Measurements from ENCODE around the gene ACP7. TPM values are rescaled to one million over a fixed set of nuclear protein-coding genes. Genes with fewer than 3 reads are reported as not detected.
"Not testable (repeated sequence)": the region's sequence is repeated elsewhere in the genome, so short reads cannot be mapped to it uniquely, and the experiment has no call there.

The ACP7 gene
- total and polyA plus RNA-seq, 2 of the 8 experiments (the other 6 are each of a cell fraction or from before 2014, with no cell fraction given), result 0.27 to 0.50 TPM

GRCh38 chr19:39142630-39143029, 58.5 kb downstream of the ACP7 start (continued):
- TF ChIP-seq SAP30 (IDR thresholded peaks at IDR 0.05; ENCODE audit: insufficient read depth, insufficient replicate concordance, low read length) (no peak), NRF1 (IDR thresholded peaks at IDR 0.05; ENCODE audit: low read depth, low read length) (no peak), FOSL1 (IDR thresholded peaks at IDR 0.05; ENCODE audit: insufficient read depth, low read depth, low read length) (no peak), HDAC2 (IDR thresholded peaks at IDR 0.05; ENCODE audit: borderline replicate concordance in 1 of 2, low read depth in 2 of 2, low read length in 2 of 2) (no peak), TEAD4 (IDR thresholded peaks at IDR 0.05; ENCODE audit: low read depth, low read length) (no peak), SRF (IDR thresholded peaks at IDR 0.05; ENCODE audit: low read depth, low read length) (no peak)

- WGBS, 2 experiments (ENCODE audit: extremely low coverage in 1 of 2, insufficient coverage in 1 of 2, insufficient read length in 1 of 2, insufficient replicate concordance in 2 of 2, low coverage in 1 of 2, low lambda C conversion rate in 2 of 2, missing lambda C conversion rate in 1 of 2), result 95% methylated on average over 5 of the region's 5 CpGs; no CpG with 5 or more reads in 1 of the 2 experiments
- H3K27me3 ChIP-seq (replicated peaks in 1 of 4; ENCODE audit: control insufficient read depth in 3 of 4, extremely low read depth in 1 of 4, insufficient read depth in 3 of 4, low read length in 3 of 4); H3K27ac ChIP-seq (ENCODE audit: low read depth, low read length); H2BK15ac ChIP-seq (ENCODE audit: low read length); H3K14ac ChIP-seq (ENCODE audit: insufficient read length); H4K8ac ChIP-seq (ENCODE audit: extremely low read depth, insufficient read depth, low read length); H4K91ac ChIP-seq (replicated peaks; ENCODE audit: insufficient read length, low read length); H3K4me3 ChIP-seq (ENCODE audit: extremely low read depth in 1 of 4, insufficient read depth in 2 of 4, low read depth in 3 of 4, low read length in 4 of 4); H2AK5ac ChIP-seq (ENCODE audit: low read depth, low read length); FAIRE-seq; H3K4ac ChIP-seq (replicated peaks; ENCODE audit: insufficient read length, low read depth, low read length); H3K9ac ChIP-seq (replicated peaks in 1 of 4; ENCODE audit: extremely low read depth in 1 of 4, low read depth in 3 of 4, low read length in 3 of 4); H3K56ac ChIP-seq (replicated peaks; ENCODE audit: insufficient read length, low read depth, low read length); H3K23ac ChIP-seq (ENCODE audit: insufficient read length); DNase-seq (ENCODE audit: low read depth in 1 of 2, low spot score in 2 of 2); H3K9me3 ChIP-seq (ENCODE audit: insufficient read depth in 2 of 2, low read depth in 1 of 2, low read length in 1 of 2); H3K23me2 ChIP-seq (ENCODE audit: low read depth, low read length); H2BK120ac ChIP-seq (replicated peaks; ENCODE audit: low read depth, low read length); H2AFZ ChIP-seq (ENCODE audit: low read length); H4K5ac ChIP-seq (ENCODE audit: insufficient read length, low read depth, low read length); H2BK12ac ChIP-seq (ENCODE audit: low read depth, low read length); H3K36me3 ChIP-seq (ENCODE audit: control insufficient read depth in 2 of 4, insufficient read depth in 4 of 4, low read length in 3 of 4): not testable (repeated sequence)
- ChIA-PET POLR2A (ENCODE audit: partially characterized antibody) (interaction anchor here (1.6 kb wide), 1 partner anchor 18 kb away, joined by 6 read pairs; the partner anchor contains the start of gene PAK4), CTCF (ENCODE audit: partially characterized antibody) (interaction anchor here (1.4 to 3.9 kb wide), 5 partner anchors 11 to 62 kb away, joined by 4 to 22 read pairs (median 4); no protein-coding TSS in a partner anchor)
- Histone ChIP-seq H3K4me1 (replicated peaks in 1 of 4; ENCODE audit: control insufficient read depth in 3 of 4, insufficient read depth in 4 of 4, low read length in 3 of 4) (peaks cover 31 to 59% (median 40%) of the 10 kb centered on the region in 4 experiments), H2BK5ac (ENCODE audit: low read depth, low read length) (peak overlapping the region; percentile 18; the same call in 1 of the 2 replicates), H4K20me1 (replicated peaks in 1 of 2; ENCODE audit: control insufficient read depth in 1 of 2, insufficient read depth in 2 of 2, low read length in 2 of 2) (peaks cover 5 to 24% of the 10 kb centered on the region in 2 experiments), H3K4me2 (ENCODE audit: insufficient read depth in 1 of 2, low read depth in 2 of 2, low read length in 2 of 2) (peak overlapping the region in 1 of 2 experiments; percentile 56; a peak in 1 of 4 replicates), H2BK20ac (ENCODE audit: low read length) (peak overlapping the region; percentile 86; the same call in 1 of the 2 replicates), H3K79me2 (ENCODE audit: control insufficient read depth in 1 of 2, insufficient read depth in 2 of 2, low read length in 2 of 2) (peaks cover 3 to 66% of the 10 kb centered on the region in 2 experiments), H3K79me1 (ENCODE audit: low read depth, low read length) (peaks cover 29% of the 10 kb centered on the region), H3K18ac (ENCODE audit: extremely low read depth, low read length) (peak overlapping the region; percentile 48)
These were observed 59.7 kb downstream of the ACP7 start for GRCh38 chr19:39143757-39144289.
